ENCODE measurements around the gene SLC2A5.

DNA sequence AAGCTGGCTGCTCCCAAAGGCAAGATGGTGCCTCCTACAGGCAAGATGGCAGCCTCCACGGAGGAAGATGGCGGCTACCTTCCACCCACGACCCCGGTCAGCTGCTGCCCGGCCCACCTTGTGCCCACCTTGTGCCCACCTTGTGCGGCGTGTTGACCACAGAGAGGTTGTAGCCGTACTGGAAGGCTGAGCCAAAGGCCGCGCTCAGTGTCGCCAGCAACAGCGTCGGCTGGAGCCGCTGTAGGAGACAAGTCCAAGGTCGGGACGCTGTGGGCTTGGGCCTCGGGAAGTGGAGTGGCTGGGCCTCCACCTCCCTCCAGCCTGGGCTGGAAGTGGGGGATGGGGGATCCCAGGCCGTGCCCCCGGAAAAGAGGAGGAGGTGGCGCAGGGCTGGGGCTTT, 44.6 kb downstream of the SLC2A5 start:
- TF ChIP-seq EZH2 (IDR thresholded peaks at IDR 0.05; ENCODE audit: borderline replicate concordance, low read depth, low read length, severe bottlenecking): no peak
- TF ChIP-seq, protein P1, sequence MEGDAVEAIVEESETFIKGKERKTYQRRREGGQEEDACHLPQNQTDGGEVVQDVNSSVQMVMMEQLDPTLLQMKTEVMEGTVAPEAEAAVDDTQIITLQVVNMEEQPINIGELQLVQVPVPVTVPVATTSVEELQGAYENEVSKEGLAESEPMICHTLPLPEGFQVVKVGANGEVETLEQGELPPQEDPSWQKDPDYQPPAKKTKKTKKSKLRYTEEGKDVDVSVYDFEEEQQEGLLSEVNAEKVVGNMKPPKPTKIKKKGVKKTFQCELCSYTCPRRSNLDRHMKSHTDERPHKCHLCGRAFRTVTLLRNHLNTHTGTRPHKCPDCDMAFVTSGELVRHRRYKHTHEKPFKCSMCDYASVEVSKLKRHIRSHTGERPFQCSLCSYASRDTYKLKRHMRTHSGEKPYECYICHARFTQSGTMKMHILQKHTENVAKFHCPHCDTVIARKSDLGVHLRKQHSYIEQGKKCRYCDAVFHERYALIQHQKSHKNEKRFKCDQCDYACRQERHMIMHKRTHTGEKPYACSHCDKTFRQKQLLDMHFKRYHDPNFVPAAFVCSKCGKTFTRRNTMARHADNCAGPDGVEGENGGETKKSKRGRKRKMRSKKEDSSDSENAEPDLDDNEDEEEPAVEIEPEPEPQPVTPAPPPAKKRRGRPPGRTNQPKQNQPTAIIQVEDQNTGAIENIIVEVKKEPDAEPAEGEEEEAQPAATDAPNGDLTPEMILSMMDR (IDR thresholded peaks at IDR 0.05; ENCODE audit: borderline replicate concordance, extremely low read depth, low read length, poor library complexity, severe bottlenecking): no peak
